Liver (tissue), 9 donors: ENCODE measurements around the gene SH3PXD2A. TPM values are rescaled to one million over a fixed set of nuclear protein-coding genes. Genes with fewer than 3 reads are reported as not detected.

Experiments
- DNase-seq: peaks from one replicate; pipeline ENCODE4 v3.0.0-alpha.2; 2017; ENCODE audit warnings: low spot score
- H3K27ac ChIP-seq, 2 donors: one replicate each; pipeline ENCODE4 v1.7.0; 2013; ENCODE audit warnings: inconsistent platforms in 2 of 2, low read length in 2 of 2, control low read depth in 1 of 2, low read depth in 1 of 2, mild to moderate bottlenecking in 1 of 2
- H3K27me3 ChIP-seq, 4 donors: one replicate each; pipeline versions ENCODE4 v1.6.1 to v1.7.0; 2013; ENCODE audit warnings: low read length in 3 of 4, inconsistent platforms in 1 of 4, mild to moderate bottlenecking in 1 of 4, moderate library complexity in 1 of 4; ENCODE audit not compliant: control insufficient read depth in 4 of 4, insufficient read depth in 4 of 4
- H3K36me3 ChIP-seq, 4 donors: one replicate each; pipeline versions ENCODE4 v1.6.1 to v1.7.0; 2013; ENCODE audit warnings: low read length in 3 of 4, mild to moderate bottlenecking in 3 of 4, low read depth in 1 of 4, moderate library complexity in 1 of 4; ENCODE audit not compliant: control insufficient read depth in 4 of 4, insufficient read depth in 3 of 4
- H3K4me1 ChIP-seq, 4 donors: one replicate each; pipeline versions ENCODE4 v1.6.1 to v1.7.0; 2013; ENCODE audit warnings: low read length in 3 of 4, mild to moderate bottlenecking in 3 of 4, moderate library complexity in 1 of 4; ENCODE audit not compliant: control insufficient read depth in 4 of 4, insufficient read depth in 4 of 4
- H3K4me3 ChIP-seq, 3 donors: one replicate each; pipeline versions ENCODE4 v1.6.1 to v1.7.0; 2013; ENCODE audit warnings: low read length in 3 of 3, control low read depth in 1 of 3, low read depth in 1 of 3, mild to moderate bottlenecking in 1 of 3
- H3K9ac ChIP-seq, 2 donors: one replicate each; pipeline ENCODE4 v1.7.0; 2013; ENCODE audit warnings: low read length in 2 of 2, mild to moderate bottlenecking in 2 of 2, moderate library complexity in 2 of 2, control low read depth in 1 of 2, low read depth in 1 of 2
- H3K9me3 ChIP-seq, 4 donors: one replicate each; pipeline versions ENCODE4 v1.6.1 to v1.7.0; 2013; ENCODE audit warnings: low read length in 3 of 4; ENCODE audit not compliant: control insufficient read depth in 4 of 4
- EGR1 ChIP-seq, 2 donors: IDR thresholded peaks; 2 replicates each; pipeline ENCODE4 v1.6.1; 2016 to 2018; ENCODE audit warnings: antibody characterized with exemption in 2 of 2, low read depth in 2 of 2
- FOXA1 ChIP-seq: IDR thresholded peaks from 2 replicates; pipeline ENCODE4 v1.6.1; 2016; ENCODE audit warnings: antibody characterized with exemption
- FOXA2 ChIP-seq: IDR thresholded peaks from 2 replicates; pipeline ENCODE4 v1.6.1; 2016; ENCODE audit warnings: antibody characterized with exemption
- GABPA ChIP-seq, 2 donors: IDR thresholded peaks in 1 of 2; conservative IDR thresholded peaks in 1 of 2; 2 replicates each; pipeline ENCODE4 v1.6.1; 2016; ENCODE audit warnings: antibody characterized with exemption in 2 of 2, mild to moderate bottlenecking in 1 of 2, moderate library complexity in 1 of 2
- HNF4A ChIP-seq, 2 donors: conservative IDR thresholded peaks; 2 replicates each; pipeline ENCODE4 v1.6.1; 2016; ENCODE audit warnings: antibody characterized with exemption in 2 of 2, mild to moderate bottlenecking in 2 of 2
- HNF4G ChIP-seq: IDR thresholded peaks from 2 replicates; pipeline ENCODE4 v1.6.1; 2016; ENCODE audit warnings: antibody characterized with exemption
- JUND ChIP-seq, 2 donors: IDR thresholded peaks; 2 replicates each; pipeline ENCODE4 v1.6.1; 2016; ENCODE audit warnings: antibody characterized with exemption in 2 of 2
- NR2F2 ChIP-seq: IDR thresholded peaks from 2 replicates; pipeline ENCODE4 v1.6.1; 2016; ENCODE audit warnings: antibody characterized with exemption
- RAD21 ChIP-seq, 2 donors: IDR thresholded peaks; 2 replicates each; pipeline ENCODE4 v1.6.1; 2016; ENCODE audit warnings: antibody characterized with exemption in 2 of 2, mild to moderate bottlenecking in 2 of 2
- RXRA ChIP-seq, 2 donors: IDR thresholded peaks; 2 replicates each; pipeline ENCODE4 v1.6.1; 2017 to 2018; ENCODE audit warnings: antibody characterized with exemption in 2 of 2, mild to moderate bottlenecking in 1 of 2
- SP1 ChIP-seq: IDR thresholded peaks from 2 replicates; pipeline ENCODE4 v1.6.1; 2018; ENCODE audit warnings: antibody characterized with exemption, mild to moderate bottlenecking
- TAF1 ChIP-seq: conservative IDR thresholded peaks from 2 replicates; pipeline ENCODE4 v1.6.1; 2016; ENCODE audit warnings: antibody characterized with exemption, mild to moderate bottlenecking
- YY1 ChIP-seq: IDR thresholded peaks from 2 replicates; pipeline ENCODE4 v1.6.1; 2016; ENCODE audit warnings: antibody characterized with exemption, mild to moderate bottlenecking
- WGBS: extraction: QIAGEN DNeasy Blood & Tissue Kit; methylation state at CpG from one replicate; pipeline ENCODE4 v1.1.7; 2013; 5-methylcytosine and 5-hydroxymethylcytosine counted together
- polyA plus RNA-seq, 2 donors: library from polyadenylated mRNA; stranded (reverse) in 1 of 2; unstranded in 1 of 2; fragments of 200-250 nt in 1 of 2; fragments of >200 nt in 1 of 2; fragmentation: Nextera tagmentation in 1 of 2; extraction: Ambion mirVana in 1 of 2; gene quantifications; one replicate each; pipeline versions ENCODE4 v1.2.1 to v1.2.3, GENCODE V29; 2013 to 2015
- total RNA-seq, 2 donors: library from RNA; depleted of rRNA; stranded (reverse); fragments of >200 nt; gene quantifications; one replicate each; pipeline ENCODE4 v1.2.3, GENCODE V29; 2014
- TF ChIP-seq, protein P1 (sequence below): IDR thresholded peaks from 2 replicates; pipeline ENCODE4 v1.6.1; 2016; ENCODE audit warnings: antibody characterized with exemption, mild to moderate bottlenecking
- TF ChIP-seq, protein P2 (sequence below): IDR thresholded peaks from 2 replicates; pipeline ENCODE4 v1.6.1; 2016; ENCODE audit warnings: antibody characterized with exemption
- TF ChIP-seq, protein P3 (sequence below): IDR thresholded peaks from 2 replicates; pipeline ENCODE4 v1.6.1; 2016; ENCODE audit warnings: antibody characterized with exemption
- TF ChIP-seq, protein P4 (sequence below): fragments of 150-350 bp; IDR thresholded peaks from 2 replicates; pipeline ENCODE4 v1.5.1; 2017; ENCODE audit warnings: improper control_type of control experiment, low read depth, low read length; ENCODE audit not compliant: missing input control
- TF ChIP-seq, protein P5 (sequence below): IDR thresholded peaks from 2 replicates; pipeline ENCODE4 v1.6.1; 2016; ENCODE audit warnings: antibody characterized with exemption
- donor health status: healthy.
- donor health status: healthy.
- donor health status: healthy.
- donor health status: healthy.
- donor health status: healthy.

The SH3PXD2A gene
- total and polyA plus RNA-seq, 4 donors: 0.82 to 5.5 (median 3.9) TPM

DNA sequence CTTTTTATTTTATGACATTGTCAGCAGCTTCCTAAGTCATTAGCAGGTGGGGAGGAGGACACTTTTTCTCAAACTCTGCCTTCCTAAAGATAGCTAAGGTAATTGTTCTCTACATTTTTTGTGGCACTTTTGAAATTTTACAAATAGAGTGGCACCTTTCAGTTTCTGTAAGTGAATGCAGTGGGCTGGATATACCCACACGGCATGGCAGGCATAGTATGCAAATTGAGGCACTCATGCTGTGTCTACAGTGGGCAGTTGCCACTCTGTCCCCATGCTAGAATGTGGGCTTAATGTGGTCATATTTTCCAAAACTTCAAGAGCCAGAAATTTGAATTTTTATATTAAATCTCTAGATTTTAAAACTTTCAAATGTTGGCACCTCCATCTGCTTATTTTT lies 12.8 kb upstream of the SH3PXD2A start:
- Histone ChIP-seq H3K9ac (no peak overlapping the region), H3K27me3 (no peaks in the 10 kb centered on the region), H3K4me3 (no peak overlapping the region), H3K36me3 (peaks cover 0 to 3% (median 0%) of the 10 kb centered on the region in 4 donors), H3K4me1 (no peaks in the 10 kb centered on the region), H3K9me3 (peaks cover 0 to 5% (median 0%) of the 10 kb centered on the region in 4 donors), H3K27ac (no peak overlapping the region)
- 93% methylated on average over 1 of the region's 1 CpG for WGBS
- TF ChIP-seq RXRA (IDR thresholded peaks at IDR 0.05) (no peak), HNF4A (conservative IDR thresholded peaks at IDR 0.05) (no peak), SP1 (no peak), FOXA2 (no peak), TAF1 (no peak), FOXA1 (no peak), EGR1 (IDR thresholded peaks at IDR 0.05; ENCODE audit: low read depth in 2 of 2) (no peak), RAD21 (IDR thresholded peaks at IDR 0.05) (no peak), HNF4G (no peak), JUND (IDR thresholded peaks at IDR 0.05) (no peak), YY1 (no peak), NR2F2 (no peak), GABPA (IDR thresholded peaks at IDR 0.05 in 1 of 2, conservative IDR thresholded peaks at IDR 0.05 in 1 of 2) (no peak)
- TF ChIP-seq, protein P1, sequence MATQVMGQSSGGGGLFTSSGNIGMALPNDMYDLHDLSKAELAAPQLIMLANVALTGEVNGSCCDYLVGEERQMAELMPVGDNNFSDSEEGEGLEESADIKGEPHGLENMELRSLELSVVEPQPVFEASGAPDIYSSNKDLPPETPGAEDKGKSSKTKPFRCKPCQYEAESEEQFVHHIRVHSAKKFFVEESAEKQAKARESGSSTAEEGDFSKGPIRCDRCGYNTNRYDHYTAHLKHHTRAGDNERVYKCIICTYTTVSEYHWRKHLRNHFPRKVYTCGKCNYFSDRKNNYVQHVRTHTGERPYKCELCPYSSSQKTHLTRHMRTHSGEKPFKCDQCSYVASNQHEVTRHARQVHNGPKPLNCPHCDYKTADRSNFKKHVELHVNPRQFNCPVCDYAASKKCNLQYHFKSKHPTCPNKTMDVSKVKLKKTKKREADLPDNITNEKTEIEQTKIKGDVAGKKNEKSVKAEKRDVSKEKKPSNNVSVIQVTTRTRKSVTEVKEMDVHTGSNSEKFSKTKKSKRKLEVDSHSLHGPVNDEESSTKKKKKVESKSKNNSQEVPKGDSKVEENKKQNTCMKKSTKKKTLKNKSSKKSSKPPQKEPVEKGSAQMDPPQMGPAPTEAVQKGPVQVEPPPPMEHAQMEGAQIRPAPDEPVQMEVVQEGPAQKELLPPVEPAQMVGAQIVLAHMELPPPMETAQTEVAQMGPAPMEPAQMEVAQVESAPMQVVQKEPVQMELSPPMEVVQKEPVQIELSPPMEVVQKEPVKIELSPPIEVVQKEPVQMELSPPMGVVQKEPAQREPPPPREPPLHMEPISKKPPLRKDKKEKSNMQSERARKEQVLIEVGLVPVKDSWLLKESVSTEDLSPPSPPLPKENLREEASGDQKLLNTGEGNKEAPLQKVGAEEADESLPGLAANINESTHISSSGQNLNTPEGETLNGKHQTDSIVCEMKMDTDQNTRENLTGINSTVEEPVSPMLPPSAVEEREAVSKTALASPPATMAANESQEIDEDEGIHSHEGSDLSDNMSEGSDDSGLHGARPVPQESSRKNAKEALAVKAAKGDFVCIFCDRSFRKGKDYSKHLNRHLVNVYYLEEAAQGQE: no peak
- TF ChIP-seq, protein P2, sequence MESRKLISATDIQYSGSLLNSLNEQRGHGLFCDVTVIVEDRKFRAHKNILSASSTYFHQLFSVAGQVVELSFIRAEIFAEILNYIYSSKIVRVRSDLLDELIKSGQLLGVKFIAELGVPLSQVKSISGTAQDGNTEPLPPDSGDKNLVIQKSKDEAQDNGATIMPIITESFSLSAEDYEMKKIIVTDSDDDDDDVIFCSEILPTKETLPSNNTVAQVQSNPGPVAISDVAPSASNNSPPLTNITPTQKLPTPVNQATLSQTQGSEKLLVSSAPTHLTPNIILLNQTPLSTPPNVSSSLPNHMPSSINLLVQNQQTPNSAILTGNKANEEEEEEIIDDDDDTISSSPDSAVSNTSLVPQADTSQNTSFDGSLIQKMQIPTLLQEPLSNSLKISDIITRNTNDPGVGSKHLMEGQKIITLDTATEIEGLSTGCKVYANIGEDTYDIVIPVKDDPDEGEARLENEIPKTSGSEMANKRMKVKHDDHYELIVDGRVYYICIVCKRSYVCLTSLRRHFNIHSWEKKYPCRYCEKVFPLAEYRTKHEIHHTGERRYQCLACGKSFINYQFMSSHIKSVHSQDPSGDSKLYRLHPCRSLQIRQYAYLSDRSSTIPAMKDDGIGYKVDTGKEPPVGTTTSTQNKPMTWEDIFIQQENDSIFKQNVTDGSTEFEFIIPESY: no peak
- TF ChIP-seq, protein P3, sequence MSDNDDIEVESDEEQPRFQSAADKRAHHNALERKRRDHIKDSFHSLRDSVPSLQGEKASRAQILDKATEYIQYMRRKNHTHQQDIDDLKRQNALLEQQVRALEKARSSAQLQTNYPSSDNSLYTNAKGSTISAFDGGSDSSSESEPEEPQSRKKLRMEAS: no peak
- TF ChIP-seq, protein P4, sequence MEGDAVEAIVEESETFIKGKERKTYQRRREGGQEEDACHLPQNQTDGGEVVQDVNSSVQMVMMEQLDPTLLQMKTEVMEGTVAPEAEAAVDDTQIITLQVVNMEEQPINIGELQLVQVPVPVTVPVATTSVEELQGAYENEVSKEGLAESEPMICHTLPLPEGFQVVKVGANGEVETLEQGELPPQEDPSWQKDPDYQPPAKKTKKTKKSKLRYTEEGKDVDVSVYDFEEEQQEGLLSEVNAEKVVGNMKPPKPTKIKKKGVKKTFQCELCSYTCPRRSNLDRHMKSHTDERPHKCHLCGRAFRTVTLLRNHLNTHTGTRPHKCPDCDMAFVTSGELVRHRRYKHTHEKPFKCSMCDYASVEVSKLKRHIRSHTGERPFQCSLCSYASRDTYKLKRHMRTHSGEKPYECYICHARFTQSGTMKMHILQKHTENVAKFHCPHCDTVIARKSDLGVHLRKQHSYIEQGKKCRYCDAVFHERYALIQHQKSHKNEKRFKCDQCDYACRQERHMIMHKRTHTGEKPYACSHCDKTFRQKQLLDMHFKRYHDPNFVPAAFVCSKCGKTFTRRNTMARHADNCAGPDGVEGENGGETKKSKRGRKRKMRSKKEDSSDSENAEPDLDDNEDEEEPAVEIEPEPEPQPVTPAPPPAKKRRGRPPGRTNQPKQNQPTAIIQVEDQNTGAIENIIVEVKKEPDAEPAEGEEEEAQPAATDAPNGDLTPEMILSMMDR: no peak
- TF ChIP-seq, protein P5, sequence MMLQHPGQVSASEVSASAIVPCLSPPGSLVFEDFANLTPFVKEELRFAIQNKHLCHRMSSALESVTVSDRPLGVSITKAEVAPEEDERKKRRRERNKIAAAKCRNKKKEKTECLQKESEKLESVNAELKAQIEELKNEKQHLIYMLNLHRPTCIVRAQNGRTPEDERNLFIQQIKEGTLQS: no peak
- DNase-seq: no peak

DNA sequence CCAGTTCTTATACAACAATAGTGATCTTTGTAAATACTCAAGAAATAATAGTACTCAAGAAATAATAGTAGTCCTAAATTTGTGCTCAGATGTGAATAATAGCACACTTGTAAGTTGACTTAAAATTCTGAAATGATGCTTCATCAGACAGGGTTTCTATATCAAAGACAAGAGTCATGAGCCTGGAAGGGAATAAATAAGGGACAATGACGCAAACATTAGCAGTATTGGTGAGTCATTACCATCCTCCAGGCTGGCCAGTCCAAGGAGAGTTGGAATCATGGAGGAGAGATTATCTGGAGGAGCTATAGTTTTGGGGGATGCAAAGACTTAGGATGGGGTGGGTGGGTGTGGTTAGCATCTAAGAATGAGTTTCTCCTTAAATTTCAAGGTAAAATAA lies 6.1 kb upstream of the SH3PXD2A start:
- no peak overlapping the region for H3K27ac ChIP-seq
- H3K36me3 ChIP-seq: no peaks in the 10 kb centered on the region
- peaks cover 0 to 5% (median 0%) of the 10 kb centered on the region in 4 donors for H3K9me3 ChIP-seq
- TF ChIP-seq RAD21 (IDR thresholded peaks at IDR 0.05): no peak
- TF ChIP-seq, protein P4: no peak
- no peak for TF ChIP-seq YY1
- no peak for TF ChIP-seq HNF4G
- TF ChIP-seq, protein P3: no peak
- TF ChIP-seq SP1: no peak
- TF ChIP-seq GABPA (IDR thresholded peaks at IDR 0.05 in 1 of 2, conservative IDR thresholded peaks at IDR 0.05 in 1 of 2): no peak
- H3K27me3 ChIP-seq: no peaks in the 10 kb centered on the region
- 93% methylated on average over 1 of the region's 1 CpG for WGBS
- no peak overlapping the region for H3K9ac ChIP-seq
- DNase-seq: no peak
- H3K4me1 ChIP-seq: peaks cover 0 to 6% (median 5%) of the 10 kb centered on the region in 4 donors
- no peak overlapping the region for H3K4me3 ChIP-seq
